Loucy (cell line): ENCODE measurements around the gene KSR2.

Experiments used
- H2AFZ ChIP-seq: fragments of 200-600 bp; sonication (generic); 2 replicates; pipeline ENCODE4 v1.6.0; 2016; ENCODE audit warnings: antibody characterized with exemption, mild to moderate bottlenecking, low read length, moderate library complexity
- H3F3A ChIP-seq: fragments of 200-600 bp; 2 replicates; pipeline ENCODE4 v1.6.0; 2016; ENCODE audit warnings: antibody characterized with exemption, low read depth, mild to moderate bottlenecking
- H3K27me3 ChIP-seq: fragments of 200-600 bp; sonication (generic); 2 replicates; pipeline ENCODE4 v1.6.1; 2014; ENCODE audit warnings: low read length, mild to moderate bottlenecking; ENCODE audit not compliant: insufficient read depth, poor library complexity, severe bottlenecking
- H3K36me3 ChIP-seq: fragments of 200-600 bp; sonication (generic); 2 replicates; pipeline ENCODE4 v1.6.1; 2016; ENCODE audit warnings: low read length; ENCODE audit not compliant: insufficient read depth
- H3K4me1 ChIP-seq: fragments of 200-600 bp; sonication (generic); 2 replicates; pipeline ENCODE4 v1.5.1; 2014; ENCODE audit warnings: low read length, mild to moderate bottlenecking; ENCODE audit not compliant: insufficient read depth, poor library complexity, severe bottlenecking
- H3K4me2 ChIP-seq: fragments of 200-600 bp; sonication (generic); 2 replicates; pipeline ENCODE4 v1.6.0; 2014; ENCODE audit warnings: antibody characterized with exemption, low read length, low read depth, mild to moderate bottlenecking; ENCODE audit not compliant: poor library complexity, severe bottlenecking
- H3K4me3 ChIP-seq: fragments of 200-600 bp; sonication (generic); 2 replicates; pipeline ENCODE4 v1.5.1; 2014; ENCODE audit warnings: low read length, mild to moderate bottlenecking, mixed read lengths; ENCODE audit not compliant: poor library complexity, severe bottlenecking
- H3K79me2 ChIP-seq: fragments of 200-600 bp; sonication (generic); 2 replicates; pipeline ENCODE4 v1.6.1; 2014; ENCODE audit warnings: low read length; ENCODE audit not compliant: insufficient read depth
- H3K9ac ChIP-seq: fragments of 200-600 bp; sonication (generic); 2 replicates; pipeline ENCODE4 v1.6.0; 2014; ENCODE audit warnings: mild to moderate bottlenecking, low read depth, low read length, moderate library complexity; ENCODE audit not compliant: poor library complexity, severe bottlenecking
- H3K9me2 ChIP-seq: fragments of 200-600 bp; sonication (generic); replicated peaks from 2 replicates; pipeline ENCODE4 v1.6.1; 2016; ENCODE audit warnings: low read depth, low read length, mixed read lengths
- H3K9me3 ChIP-seq: fragments of 200-600 bp; sonication (generic); 2 replicates; pipeline ENCODE4 v1.6.1; 2014; ENCODE audit warnings: mild to moderate bottlenecking, antibody characterized with exemption, low read length, low read depth; ENCODE audit not compliant: insufficient read depth
- H4K20me1 ChIP-seq: fragments of 200-600 bp; sonication (generic); 2 replicates; pipeline ENCODE4 v1.6.0; 2014; ENCODE audit warnings: antibody characterized with exemption, low read length, mild to moderate bottlenecking; ENCODE audit not compliant: insufficient read depth, poor library complexity, severe bottlenecking
- EZH2phosphoT487 ChIP-seq: fragments of 200-600 bp; IDR thresholded peaks from 2 replicates; pipeline ENCODE4 v1.6.1; 2018; ENCODE audit warnings: antibody characterized with exemption, mild to moderate bottlenecking, moderate library complexity, borderline replicate concordance
- TF ChIP-seq, protein P1 (sequence below): fragments of 200-600 bp; sonication (generic); conservative IDR thresholded peaks from 2 replicates; pipeline ENCODE4 v1.5.1; 2014; ENCODE audit warnings: mild to moderate bottlenecking, antibody characterized with exemption, low read length

KSR2 gene

GRCh38 chr12:117855165-117855564, 113.6 kb downstream of the KSR2 start:
- Histone ChIP-seq H3K4me3 (no peak overlapping the region), H3K4me1 (no peaks in the 10 kb centered on the region), H3K9me3 (no peaks in the 10 kb centered on the region), H3F3A (no peaks in the 10 kb centered on the region), H3K27me3 (no peaks in the 10 kb centered on the region), H3K79me2 (no peaks in the 10 kb centered on the region), H2AFZ (no peak overlapping the region), H3K36me3 (no peaks in the 10 kb centered on the region), H4K20me1 (no peaks in the 10 kb centered on the region), H3K9ac (no peak overlapping the region), H3K9me2 (no peaks in the 10 kb centered on the region), H3K4me2 (no peak overlapping the region)
- TF ChIP-seq EZH2phosphoT487 = no peak
- TF ChIP-seq, protein P1, sequence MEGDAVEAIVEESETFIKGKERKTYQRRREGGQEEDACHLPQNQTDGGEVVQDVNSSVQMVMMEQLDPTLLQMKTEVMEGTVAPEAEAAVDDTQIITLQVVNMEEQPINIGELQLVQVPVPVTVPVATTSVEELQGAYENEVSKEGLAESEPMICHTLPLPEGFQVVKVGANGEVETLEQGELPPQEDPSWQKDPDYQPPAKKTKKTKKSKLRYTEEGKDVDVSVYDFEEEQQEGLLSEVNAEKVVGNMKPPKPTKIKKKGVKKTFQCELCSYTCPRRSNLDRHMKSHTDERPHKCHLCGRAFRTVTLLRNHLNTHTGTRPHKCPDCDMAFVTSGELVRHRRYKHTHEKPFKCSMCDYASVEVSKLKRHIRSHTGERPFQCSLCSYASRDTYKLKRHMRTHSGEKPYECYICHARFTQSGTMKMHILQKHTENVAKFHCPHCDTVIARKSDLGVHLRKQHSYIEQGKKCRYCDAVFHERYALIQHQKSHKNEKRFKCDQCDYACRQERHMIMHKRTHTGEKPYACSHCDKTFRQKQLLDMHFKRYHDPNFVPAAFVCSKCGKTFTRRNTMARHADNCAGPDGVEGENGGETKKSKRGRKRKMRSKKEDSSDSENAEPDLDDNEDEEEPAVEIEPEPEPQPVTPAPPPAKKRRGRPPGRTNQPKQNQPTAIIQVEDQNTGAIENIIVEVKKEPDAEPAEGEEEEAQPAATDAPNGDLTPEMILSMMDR = no peak

GRCh38 chr12:117854339-117855012, 114.3 kb downstream of the KSR2 start:
- H3K27me3 ChIP-seq = no peaks in the 10 kb centered on the region
- H3K9me3 ChIP-seq = no peaks in the 10 kb centered on the region
- H3K79me2 ChIP-seq = no peaks in the 10 kb centered on the region
- H3K4me2 ChIP-seq = no peak overlapping the region
- TF ChIP-seq, protein P1 = peak; percentile 88
- TF ChIP-seq EZH2phosphoT487 = no peak
- no peak overlapping the region for H2AFZ ChIP-seq
- H3K4me1 ChIP-seq = no peaks in the 10 kb centered on the region
- H3K9ac ChIP-seq = no peak overlapping the region
- H3K9me2 ChIP-seq = no peaks in the 10 kb centered on the region
- no peaks in the 10 kb centered on the region for H3F3A ChIP-seq
- no peaks in the 10 kb centered on the region for H4K20me1 ChIP-seq
- no peak overlapping the region for H3K4me3 ChIP-seq
- H3K36me3 ChIP-seq = no peaks in the 10 kb centered on the region

DNA sequence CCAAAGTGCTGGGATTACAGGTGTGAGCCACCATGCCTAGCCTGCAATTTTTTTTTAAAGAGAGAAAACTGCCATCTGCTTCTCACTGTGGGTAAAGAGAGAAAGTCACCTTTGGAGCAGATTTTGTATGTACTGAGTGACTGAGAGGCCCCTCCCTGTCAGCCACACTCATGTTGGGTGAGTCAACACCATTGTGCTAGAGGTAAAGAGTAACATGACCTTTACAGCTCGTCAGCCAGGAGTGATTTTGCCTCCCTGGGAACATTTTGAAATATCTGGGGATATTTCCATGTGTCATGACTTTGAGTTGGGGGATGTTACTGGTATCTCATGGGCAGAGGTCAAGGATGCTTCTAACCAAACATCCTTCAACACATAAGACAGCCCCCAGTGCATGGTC, 115.2 kb downstream of the KSR2 start:
- Histone ChIP-seq H3K4me3 (no peak overlapping the region), H2AFZ (no peak overlapping the region), H3K36me3 (no peaks in the 10 kb centered on the region), H3K79me2 (no peaks in the 10 kb centered on the region), H4K20me1 (no peaks in the 10 kb centered on the region), H3K9me3 (no peaks in the 10 kb centered on the region), H3K9me2 (no peaks in the 10 kb centered on the region), H3K4me1 (no peaks in the 10 kb centered on the region), H3K27me3 (no peaks in the 10 kb centered on the region), H3K4me2 (no peak overlapping the region), H3K9ac (no peak overlapping the region), H3F3A (no peaks in the 10 kb centered on the region)
- no peak for TF ChIP-seq EZH2phosphoT487
- TF ChIP-seq, protein P1 = no peak
